Skeletal muscle satellite cell (primary cell): Measurements from ENCODE around the gene KDM4C.

Source experiments
- H3K27me3 ChIP-seq: 2 replicates; pipeline ENCODE4 v1.7.0; 2013; ENCODE audit warnings: low read length; ENCODE audit not compliant: control insufficient read depth, insufficient read depth
- H3K36me3 ChIP-seq: 2 replicates; pipeline ENCODE4 v1.7.0; 2013; ENCODE audit warnings: mild to moderate bottlenecking, control low read depth, low read length; ENCODE audit not compliant: insufficient read depth
- H3K4me1 ChIP-seq: 2 replicates; pipeline ENCODE4 v1.7.0; 2013; ENCODE audit warnings: low read length; ENCODE audit not compliant: control insufficient read depth, insufficient read depth
- H3K4me2 ChIP-seq: 2 replicates; pipeline ENCODE4 v1.7.0; 2013; ENCODE audit warnings: mild to moderate bottlenecking, low read length
- H3K4me3 ChIP-seq: 2 replicates; pipeline ENCODE4 v1.7.0; 2013; ENCODE audit warnings: low read length
- H3K9ac ChIP-seq: 2 replicates; pipeline ENCODE4 v1.7.0; 2013; ENCODE audit warnings: mild to moderate bottlenecking, low read depth, low read length, moderate library complexity
- H3K9me3 ChIP-seq: replicated peaks from 2 replicates; pipeline ENCODE4 v1.7.0; 2013; ENCODE audit warnings: mild to moderate bottlenecking, control low read depth, low read length

The KDM4C gene

GRCh38 chr9:6816581-6816980 lies 58.8 kb downstream of the KDM4C start:
- H3K27me3 ChIP-seq: no peaks in the 10 kb centered on the region
- H3K9ac ChIP-seq: no peak overlapping the region
- no peaks in the 10 kb centered on the region for H3K9me3 ChIP-seq
- H3K4me2 ChIP-seq: no peak overlapping the region
- no peaks in the 10 kb centered on the region for H3K36me3 ChIP-seq
- H3K4me1 ChIP-seq: no peaks in the 10 kb centered on the region
- no peak overlapping the region for H3K4me3 ChIP-seq

- no peaks in the 10 kb centered on the region for H3K27me3 ChIP-seq
- H3K4me1 ChIP-seq: no peaks in the 10 kb centered on the region
- no peak overlapping the region for H3K4me3 ChIP-seq
- H3K9me3 ChIP-seq: no peaks in the 10 kb centered on the region
- no peak overlapping the region for H3K4me2 ChIP-seq
- no peaks in the 10 kb centered on the region for H3K36me3 ChIP-seq
- H3K9ac ChIP-seq: no peak overlapping the region
Measured at GRCh38 chr9:6818292-6818922, 60.6 kb downstream of the KDM4C start.

- H3K9ac ChIP-seq: no peak overlapping the region
- no peaks in the 10 kb centered on the region for H3K4me1 ChIP-seq
- H3K4me3 ChIP-seq: no peak overlapping the region
- H3K27me3 ChIP-seq: no peaks in the 10 kb centered on the region
- H3K36me3 ChIP-seq: no peaks in the 10 kb centered on the region
- H3K9me3 ChIP-seq: no peaks in the 10 kb centered on the region
- H3K4me2 ChIP-seq: no peak overlapping the region
Measured at GRCh38 chr9:6819112-6819511, 61.3 kb downstream of the KDM4C start.

GRCh38 chr9:6819529-6819928 lies 61.8 kb downstream of the KDM4C start:
- Histone ChIP-seq H3K27me3 (no peaks in the 10 kb centered on the region), H3K4me1 (no peaks in the 10 kb centered on the region), H3K9ac (no peak overlapping the region), H3K4me2 (no peak overlapping the region), H3K4me3 (no peak overlapping the region), H3K36me3 (no peaks in the 10 kb centered on the region), H3K9me3 (no peaks in the 10 kb centered on the region)

GRCh38 chr9:6822696-6823095 lies 64.9 kb downstream of the KDM4C start:
- Histone ChIP-seq H3K27me3 (no peaks in the 10 kb centered on the region), H3K4me2 (no peak overlapping the region), H3K4me1 (no peaks in the 10 kb centered on the region), H3K4me3 (no peak overlapping the region), H3K9me3 (no peaks in the 10 kb centered on the region), H3K9ac (no peak overlapping the region), H3K36me3 (no peaks in the 10 kb centered on the region)

- Histone ChIP-seq H3K4me3 (no peak overlapping the region), H3K4me1 (no peaks in the 10 kb centered on the region), H3K4me2 (no peak overlapping the region), H3K9me3 (no peaks in the 10 kb centered on the region), H3K9ac (no peak overlapping the region), H3K27me3 (no peaks in the 10 kb centered on the region), H3K36me3 (peaks cover 5% of the 10 kb centered on the region)
Measured at GRCh38 chr9:6827439-6828145, 69.8 kb downstream of the KDM4C start.

GRCh38 chr9:6829027-6829426 lies 71.3 kb downstream of the KDM4C start:
- H3K4me1 ChIP-seq: no peaks in the 10 kb centered on the region
- no peaks in the 10 kb centered on the region for H3K9me3 ChIP-seq
- no peak overlapping the region for H3K9ac ChIP-seq
- no peak overlapping the region for H3K4me3 ChIP-seq
- H3K36me3 ChIP-seq: peaks cover 5% of the 10 kb centered on the region
- no peaks in the 10 kb centered on the region for H3K27me3 ChIP-seq
- H3K4me2 ChIP-seq: no peak overlapping the region

GRCh38 chr9:6829536-6829935 lies 71.8 kb downstream of the KDM4C start:
- no peak overlapping the region for H3K9ac ChIP-seq
- H3K4me1 ChIP-seq: no peaks in the 10 kb centered on the region
- H3K27me3 ChIP-seq: no peaks in the 10 kb centered on the region
- no peak overlapping the region for H3K4me2 ChIP-seq
- no peaks in the 10 kb centered on the region for H3K9me3 ChIP-seq
- H3K4me3 ChIP-seq: no peak overlapping the region
- H3K36me3 ChIP-seq: peaks cover 5% of the 10 kb centered on the region

GRCh38 chr9:6833518-6834192 lies 75.9 kb downstream of the KDM4C start:
- Histone ChIP-seq H3K4me2 (no peak overlapping the region), H3K9me3 (no peaks in the 10 kb centered on the region), H3K27me3 (no peaks in the 10 kb centered on the region), H3K4me3 (no peak overlapping the region), H3K9ac (no peak overlapping the region), H3K36me3 (peaks cover 13% of the 10 kb centered on the region), H3K4me1 (no peaks in the 10 kb centered on the region)

GRCh38 chr9:6834306-6834705 lies 76.5 kb downstream of the KDM4C start:
- H3K9ac ChIP-seq: no peak overlapping the region
- no peak overlapping the region for H3K4me2 ChIP-seq
- H3K4me3 ChIP-seq: no peak overlapping the region
- peaks cover 13% of the 10 kb centered on the region for H3K36me3 ChIP-seq
- no peaks in the 10 kb centered on the region for H3K4me1 ChIP-seq
- H3K27me3 ChIP-seq: no peaks in the 10 kb centered on the region
- no peaks in the 10 kb centered on the region for H3K9me3 ChIP-seq

GRCh38 chr9:6838158-6838557 lies 80.4 kb downstream of the KDM4C start:
- Histone ChIP-seq H3K9ac (no peak overlapping the region), H3K4me2 (no peak overlapping the region), H3K4me3 (no peak overlapping the region), H3K36me3 (peaks cover 8% of the 10 kb centered on the region), H3K4me1 (peaks cover 14% of the 10 kb centered on the region), H3K9me3 (no peaks in the 10 kb centered on the region), H3K27me3 (no peaks in the 10 kb centered on the region)

- Histone ChIP-seq H3K4me3 (no peak overlapping the region), H3K9me3 (no peaks in the 10 kb centered on the region), H3K36me3 (no peaks in the 10 kb centered on the region), H3K4me1 (peaks cover 14% of the 10 kb centered on the region), H3K9ac (no peak overlapping the region), H3K27me3 (no peaks in the 10 kb centered on the region), H3K4me2 (no peak overlapping the region)
Measured at GRCh38 chr9:6842584-6842947, 84.8 kb downstream of the KDM4C start.
